Epithelial cell of proximal tubule (primary cell): ENCODE measurements around the gene DPAGT1. TPM values are rescaled to one million over a fixed set of nuclear protein-coding genes. Genes with fewer than 3 reads are reported as not detected.
A peak's percentile ranks its signal among the peaks of the same experiment; 100 is the strongest.

Experiments
- DNase-seq: peaks from one replicate; pipeline ENCODE4 v3.0.0-alpha.2; 2011; ENCODE audit warnings: low read depth
- H3K4me3 ChIP-seq: 2 replicates; pipeline ENCODE4 v1.5.1; 2011; ENCODE audit warnings: low read depth, mild to moderate bottlenecking, low read length
- CTCF ChIP-seq: conservative IDR thresholded peaks from 2 replicates; pipeline ENCODE4 v1.5.1; 2012; ENCODE audit warnings: low read depth, mild to moderate bottlenecking, low read length
- total RNA-seq: library from RNA; depleted of rRNA; stranded (reverse); fragments of >200 nt; gene quantifications from 2 replicates; pipeline ENCODE4 v1.2.3, GENCODE V29; 2015

DPAGT1 gene
- total RNA-seq, 1 donor from 2014 or later = 24.8 TPM

- no peak for TF ChIP-seq CTCF
- no peak overlapping the region for H3K4me3 ChIP-seq
- DNase-seq = no peak
Measured at GRCh38 chr11:119087123-119087522, 14.5 kb downstream of the DPAGT1 start.

GRCh38 chr11:119085437-119085847 is 16.2 kb downstream of the DPAGT1 start:
- H3K4me3 ChIP-seq = peak overlapping the region; percentile 90
- DNase-seq = no peak
- TF ChIP-seq CTCF = no peak

GRCh38 chr11:119084663-119085436 is 16.8 kb downstream of the DPAGT1 start, which contains the start of gene HMBS:
Gene HMBS (plus strand): TSS chr11:119084881. CDS start chr11:119085034, 153 bp downstream.
- no peak for TF ChIP-seq CTCF
- H3K4me3 ChIP-seq = peak within 1 kb of the TSS; percentile 90
- no peak for DNase-seq

- H3K4me3 ChIP-seq = no peak overlapping the region
- no peak for TF ChIP-seq CTCF
- no peak for DNase-seq
Measured at GRCh38 chr11:119081682-119082260, 19.9 kb downstream of the DPAGT1 start.

- H3K4me3 ChIP-seq = no peak overlapping the region
Measured at GRCh38 chr11:119078675-119079420, 22.8 kb downstream of the DPAGT1 start.

GRCh38 chr11:119077839-119078238 is 23.8 kb downstream of the DPAGT1 start:
- DNase-seq = no peak
- no peak overlapping the region for H3K4me3 ChIP-seq
- TF ChIP-seq CTCF = no peak

More at GRCh38 chr11:119078675-119079420, 22.8 kb downstream of the DPAGT1 start:
- no peak for TF ChIP-seq CTCF
- no peak for DNase-seq
